Measurements from ENCODE around the gene ENTHD1.

Gene ENTHD1

DNA sequence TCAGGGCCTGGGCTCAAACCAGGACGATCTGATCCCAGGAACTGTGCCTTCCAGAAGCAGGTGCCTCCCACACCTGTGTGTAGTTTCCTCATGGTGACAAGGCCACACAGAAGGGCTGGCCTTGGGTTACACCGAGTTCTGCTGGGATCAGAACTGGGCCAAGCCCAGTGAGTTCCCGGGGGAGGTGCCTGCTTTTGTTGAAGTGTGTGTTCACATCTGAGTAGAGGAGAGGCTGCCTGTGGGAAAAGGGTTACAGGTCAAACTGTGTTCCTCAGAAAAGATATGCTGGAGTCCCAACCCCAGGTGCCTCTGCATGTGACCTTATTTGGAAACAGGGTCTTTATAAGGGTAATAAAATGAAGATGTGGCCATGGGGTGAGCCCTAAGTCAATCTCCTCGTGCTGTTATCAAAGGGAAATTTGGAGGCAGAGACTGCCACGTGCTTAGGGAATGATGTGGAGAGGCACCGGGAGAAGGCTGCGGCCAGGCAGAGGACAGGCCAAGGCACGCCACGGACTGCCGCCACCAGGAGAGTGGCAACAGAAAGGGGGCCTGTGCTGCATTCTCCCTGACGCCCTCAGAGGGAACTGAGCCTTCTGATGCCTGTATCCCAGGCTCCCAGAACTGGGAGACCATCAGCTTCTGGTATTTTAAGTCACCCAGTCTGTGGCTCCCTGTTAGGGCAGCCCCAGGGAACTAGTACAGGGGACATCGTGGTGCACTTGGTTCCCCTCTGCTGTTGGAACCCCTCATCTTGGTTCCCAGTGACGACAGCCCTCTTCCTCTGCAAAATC lies 164.2 kb downstream of the ENTHD1 start:
- no peak for DNase-seq

- no peak for DNase-seq
Observed at GRCh38 chr22:39728236-39728860, 165.2 kb downstream of the ENTHD1 start.

DNA sequence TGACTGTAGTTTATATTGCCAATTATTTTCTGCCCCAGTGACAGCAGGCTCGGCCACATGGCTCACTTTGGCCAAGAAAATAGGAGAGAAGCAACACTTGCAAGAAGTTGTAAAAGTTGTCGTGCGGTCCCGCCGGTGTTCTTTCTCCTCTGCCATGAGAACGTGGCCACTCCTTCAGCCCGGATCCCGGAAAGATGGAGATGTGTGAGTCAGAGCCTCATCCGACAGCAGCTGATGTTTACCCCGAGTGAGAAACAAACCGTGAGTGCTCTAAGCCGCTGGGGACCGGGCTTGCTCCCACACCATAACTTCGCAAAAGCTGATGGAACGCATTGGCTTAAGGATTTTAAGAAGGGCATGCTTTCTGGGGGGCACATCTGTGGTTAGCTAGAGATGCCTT lies 166.0 kb downstream of the ENTHD1 start:
- no peak for DNase-seq

DNA sequence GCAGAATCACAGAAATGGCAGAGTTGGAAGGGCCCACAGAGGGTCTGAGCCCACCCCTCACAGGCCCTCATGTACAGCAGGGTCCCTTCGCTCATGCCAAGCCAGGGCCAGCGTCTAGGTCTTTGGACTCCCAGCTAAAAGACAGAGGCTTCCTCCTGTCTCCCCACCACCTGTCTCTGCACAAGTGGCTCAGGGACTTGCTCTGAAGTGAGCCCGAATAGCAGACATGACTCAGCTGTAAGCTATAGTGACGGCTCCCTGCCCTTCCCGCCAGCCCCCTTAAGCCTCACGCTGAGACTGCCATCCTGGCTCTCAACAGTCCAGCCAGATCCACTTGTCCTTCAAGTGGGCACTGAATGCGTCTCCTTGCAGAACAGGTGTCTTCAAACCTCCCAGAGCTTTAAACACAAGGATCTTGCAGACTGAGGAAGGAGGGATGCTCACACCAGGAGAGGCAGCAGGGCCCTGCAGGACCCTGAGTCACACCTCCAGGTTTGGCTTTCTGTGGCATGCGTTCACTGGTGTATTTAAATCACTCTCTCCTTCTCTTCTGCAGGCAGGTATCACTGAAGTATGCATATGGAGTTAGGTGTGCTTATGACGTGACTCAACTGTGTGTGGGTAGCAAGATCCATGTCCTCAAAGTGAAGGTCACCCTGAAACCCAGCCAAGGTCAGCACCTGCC lies 168.1 kb downstream of the ENTHD1 start:
- DNase-seq, result no peak

GRCh38 chr22:39724857-39725256 lies 168.7 kb downstream of the ENTHD1 start:
- DNase-seq, result no peak

GRCh38 chr22:39724390-39724789 lies 169.2 kb downstream of the ENTHD1 start:
- no peak for DNase-seq

DNA sequence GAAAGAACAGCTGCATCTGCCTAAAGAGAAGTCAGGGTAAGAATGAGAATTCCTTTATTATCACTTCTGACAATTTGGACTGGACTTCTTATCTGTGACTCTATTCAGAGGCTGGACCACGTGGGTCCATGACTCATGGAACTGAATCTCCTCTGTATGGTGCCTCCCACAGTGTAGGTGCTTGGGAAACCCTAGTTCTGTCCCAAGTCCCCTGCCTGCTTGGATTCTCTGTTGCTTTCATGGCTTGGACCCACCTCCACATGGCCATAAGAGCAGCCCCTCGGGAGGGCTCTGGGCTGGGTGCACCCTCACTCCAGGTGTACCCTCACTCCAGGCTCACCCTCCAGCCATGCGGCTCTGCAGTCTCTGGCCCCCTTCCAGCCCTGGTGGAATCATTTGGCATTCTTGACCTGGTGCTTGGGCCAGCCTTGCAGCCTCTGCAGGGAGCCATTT lies 169.6 kb downstream of the ENTHD1 start:
- no peak for DNase-seq

DNA sequence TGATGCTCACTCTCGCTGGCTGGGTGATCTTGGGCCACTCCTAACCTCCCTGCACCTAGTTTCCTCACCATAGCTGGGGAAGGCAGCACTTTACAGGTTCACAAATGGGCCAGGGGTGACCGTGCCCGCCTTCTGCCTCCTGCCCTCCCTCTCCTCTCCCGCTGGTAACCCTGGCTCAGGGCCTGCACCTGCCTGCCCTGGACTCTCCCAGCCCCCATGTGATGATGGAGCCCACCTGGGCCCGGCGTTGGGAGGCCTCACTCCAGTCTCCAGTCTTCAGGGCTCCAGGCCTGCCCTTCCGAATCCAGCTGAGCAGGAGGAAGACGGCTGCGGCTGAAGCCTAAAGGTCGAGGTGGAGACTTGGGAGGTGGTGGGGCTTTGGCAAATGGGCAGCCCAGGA lies 170.1 kb downstream of the ENTHD1 start:
- DNase-seq, result no peak

GRCh38 chr22:39722501-39722900 lies 171.1 kb downstream of the ENTHD1 start:
- no peak for DNase-seq

DNA sequence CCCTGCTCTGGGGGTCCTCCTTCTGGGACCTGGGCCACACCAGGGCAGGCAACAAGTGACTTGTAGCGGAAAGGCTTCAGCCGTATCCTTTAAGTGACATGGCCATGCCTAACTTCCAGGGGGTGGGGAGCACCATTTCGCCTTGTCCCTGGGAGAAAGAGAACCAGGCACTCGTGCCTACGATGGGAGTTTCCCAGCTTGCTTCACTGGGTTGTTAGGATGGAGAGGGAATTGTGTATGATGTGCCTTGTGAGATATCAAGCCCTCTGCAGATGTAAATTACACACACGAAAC lies 171.6 kb downstream of the ENTHD1 start:
- DNase-seq, result no peak

DNA sequence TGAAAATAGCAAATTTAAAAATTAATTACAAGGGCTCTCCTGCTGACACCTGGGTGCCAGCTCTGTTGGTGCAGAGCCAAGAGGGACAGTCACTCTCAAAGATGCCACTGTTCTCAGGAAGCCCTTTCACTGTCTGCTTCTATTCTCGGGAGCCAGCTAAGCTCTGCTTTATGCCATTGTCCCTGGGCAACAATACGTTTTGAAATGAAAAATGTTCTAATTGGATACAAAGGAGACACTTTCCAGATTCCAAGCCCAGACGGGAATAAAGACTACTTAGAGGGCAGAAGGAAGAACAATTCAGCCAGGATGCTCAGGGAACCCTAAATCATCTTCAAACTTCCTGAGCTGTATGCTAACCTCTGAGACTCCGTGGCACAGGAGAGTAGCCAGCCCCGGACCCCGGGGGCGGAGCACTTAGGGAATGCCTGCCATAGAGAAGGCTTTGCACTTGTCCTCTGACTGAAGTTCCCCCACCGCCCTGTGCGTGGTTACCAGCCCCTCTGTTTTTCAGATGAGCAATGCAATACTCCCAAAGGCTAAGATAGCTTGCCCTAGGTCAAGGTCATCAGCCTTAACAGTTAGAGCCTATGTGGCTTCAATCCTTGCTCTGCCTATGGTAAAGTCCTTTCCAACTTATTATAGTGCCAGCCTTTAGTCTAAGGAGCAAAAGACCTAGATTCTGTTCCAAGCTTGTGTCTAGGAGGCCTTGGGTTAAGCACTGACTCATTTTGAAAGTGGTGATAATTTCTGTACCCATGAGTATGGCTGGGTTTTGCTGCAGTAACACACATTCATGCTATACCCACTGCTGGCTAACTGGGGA lies 172.1 kb downstream of the ENTHD1 start:
- DNase-seq, result no peak

GRCh38 chr22:39719559-39720450 lies 173.8 kb downstream of the ENTHD1 start:
- no peak for DNase-seq

- DNase-seq, result no peak
Observed at GRCh38 chr22:39718921-39719475, 174.6 kb downstream of the ENTHD1 start.

GRCh38 chr22:39718206-39718605 lies 175.4 kb downstream of the ENTHD1 start:
- no peak for DNase-seq

GRCh38 chr22:39717099-39717498 lies 176.5 kb downstream of the ENTHD1 start:
- no peak for DNase-seq

DNA sequence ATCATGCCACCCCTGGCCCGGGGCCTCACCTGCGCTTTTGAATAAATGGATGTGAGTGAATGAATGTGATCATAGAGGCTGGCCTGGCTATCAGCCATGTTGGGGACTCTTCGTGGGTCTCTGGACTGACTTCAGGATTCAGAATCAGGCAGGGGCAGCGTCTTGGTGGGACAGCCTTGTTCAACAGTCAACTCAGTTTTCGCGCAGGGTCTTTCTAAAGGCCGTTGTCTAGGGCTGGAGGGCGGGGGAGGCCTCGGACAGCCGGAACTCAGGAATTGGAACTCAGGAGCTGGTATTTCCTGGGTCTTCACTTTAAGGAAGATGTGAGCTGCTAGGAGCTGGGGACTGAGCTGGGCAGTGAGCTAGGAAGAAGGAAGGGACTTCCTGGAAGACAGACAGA lies 177.0 kb downstream of the ENTHD1 start:
- DNase-seq, result no peak

DNA sequence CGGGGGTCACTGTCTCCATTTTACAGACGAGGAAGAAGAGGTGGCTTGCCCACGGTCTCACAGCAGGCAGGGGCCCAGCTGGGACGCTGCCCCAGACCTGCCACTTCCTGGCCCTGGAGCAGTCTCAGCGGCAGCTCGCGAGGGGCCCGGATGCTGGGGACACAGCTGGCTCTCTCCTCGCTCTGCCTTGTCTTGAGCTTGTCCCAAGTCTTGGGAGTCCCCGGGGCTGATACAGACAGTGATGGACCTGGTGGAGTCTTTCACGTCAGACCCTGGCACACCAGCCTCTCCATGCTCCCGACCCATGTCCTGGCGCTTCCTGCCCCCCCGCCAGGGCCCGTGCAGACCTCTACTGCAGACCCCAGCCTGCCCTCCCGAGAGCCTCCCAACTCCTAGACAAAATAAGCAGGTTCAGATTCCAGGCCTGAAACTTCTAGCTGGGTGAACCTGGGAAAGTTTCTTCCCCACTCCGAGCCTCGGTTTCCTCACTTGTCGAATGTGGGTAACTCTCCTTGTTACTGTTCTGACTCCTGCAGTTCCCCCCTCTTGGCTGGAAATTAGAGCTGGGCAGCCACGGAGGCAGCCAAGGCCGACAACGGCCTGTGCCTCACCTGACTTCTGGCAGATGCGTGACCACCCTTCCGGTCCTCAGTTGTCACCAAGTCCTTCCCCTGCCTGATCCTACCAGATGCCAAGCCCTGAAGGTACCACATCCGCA lies 177.6 kb downstream of the ENTHD1 start:
- DNase-seq, result no peak

GRCh38 chr22:39714321-39714720 lies 179.2 kb downstream of the ENTHD1 start:
- no peak for DNase-seq

DNA sequence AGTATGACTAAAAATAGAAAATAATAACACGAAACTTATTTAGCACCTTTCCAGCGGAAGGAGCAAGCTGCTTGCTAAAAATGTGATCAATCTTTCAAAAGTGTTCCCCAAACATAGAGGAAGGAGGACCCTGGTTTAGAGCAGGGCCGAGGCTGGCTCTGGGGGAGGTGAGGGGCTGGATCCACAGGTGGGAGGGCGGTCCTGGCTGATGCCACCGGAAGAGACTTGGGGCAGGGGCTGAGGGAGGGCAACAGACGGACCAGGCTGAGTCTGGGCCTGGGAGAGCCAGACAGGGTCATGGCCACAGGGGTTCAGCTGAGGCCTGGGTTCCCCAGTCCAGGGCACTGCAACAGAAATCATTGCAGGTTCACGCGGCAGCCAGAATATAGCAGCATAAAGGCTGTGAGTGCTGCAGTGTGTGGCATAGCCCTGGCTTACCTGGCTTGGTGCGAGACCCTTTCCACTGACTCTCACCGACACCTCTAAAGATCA lies 179.7 kb downstream of the ENTHD1 start:
- no peak for DNase-seq

- DNase-seq, result no peak
Observed at GRCh38 chr22:39712751-39713525, 180.6 kb downstream of the ENTHD1 start.
